Spinal cord (tissue), 10 donors: ENCODE results near the gene PDLIM4. TPM values are rescaled to one million over a fixed set of nuclear protein-coding genes. Genes with fewer than 3 reads are reported as not detected.
A peak's percentile ranks its signal among the peaks of the same experiment; 100 is the strongest.

Source experiments
- DNase-seq, 6 donors: peaks; one replicate each; pipeline versions ENCODE4 v3.0.0 to v3.0.0-alpha.2; 2013 to 2015; ENCODE audit warnings: low spot score in 6 of 6, low read depth in 4 of 6
- H3K27ac ChIP-seq: one replicate; pipeline ENCODE4 v1.5.1; 2013; ENCODE audit warnings: low read depth, low read length, control low read depth
- H3K27me3 ChIP-seq: one replicate; pipeline ENCODE4 v1.6.1; 2013; ENCODE audit warnings: low read length; ENCODE audit not compliant: control insufficient read depth, insufficient read depth
- H3K36me3 ChIP-seq: one replicate; pipeline ENCODE4 v1.6.1; 2013; ENCODE audit warnings: low read length; ENCODE audit not compliant: control insufficient read depth, insufficient read depth
- H3K4me1 ChIP-seq: one replicate; pipeline ENCODE4 v1.6.1; 2013; ENCODE audit warnings: low read length; ENCODE audit not compliant: control insufficient read depth, insufficient read depth
- H3K4me3 ChIP-seq: one replicate; pipeline ENCODE4 v1.5.1; 2013; ENCODE audit warnings: low read depth, low read length, control low read depth
- H3K9me3 ChIP-seq: one replicate; pipeline ENCODE4 v1.6.1; 2013; ENCODE audit warnings: low read length; ENCODE audit not compliant: control insufficient read depth, insufficient read depth
- WGBS: methylation state at CpG from one replicate; pipeline ENCODE4 v1.1.5; 2013; ENCODE audit warnings: missing lambda C conversion rate; ENCODE audit not compliant: insufficient coverage; 5-methylcytosine and 5-hydroxymethylcytosine counted together
- polyA plus RNA-seq, 2 donors: library from polyadenylated mRNA; unstranded; fragments of 120-200 nt; gene quantifications; one replicate each; pipeline ENCODE4 v1.2.1, GENCODE V29; 2013; ENCODE audit not compliant: insufficient read length in 2 of 2
- total RNA-seq, 2 donors: library from RNA; depleted of rRNA in 1 of 2; stranded (reverse); fragments of 120-200 nt in 1 of 2; fragments of >200 nt in 1 of 2; gene quantifications; one replicate each; pipeline versions ENCODE4 v1.2.3 to v1.2.4, GENCODE V29; 2013 to 2014
- donor health status: healthy.

Gene PDLIM4
- total and polyA plus RNA-seq, 4 donors: 10.6 to 40.9 (median 31.6) TPM

DNA sequence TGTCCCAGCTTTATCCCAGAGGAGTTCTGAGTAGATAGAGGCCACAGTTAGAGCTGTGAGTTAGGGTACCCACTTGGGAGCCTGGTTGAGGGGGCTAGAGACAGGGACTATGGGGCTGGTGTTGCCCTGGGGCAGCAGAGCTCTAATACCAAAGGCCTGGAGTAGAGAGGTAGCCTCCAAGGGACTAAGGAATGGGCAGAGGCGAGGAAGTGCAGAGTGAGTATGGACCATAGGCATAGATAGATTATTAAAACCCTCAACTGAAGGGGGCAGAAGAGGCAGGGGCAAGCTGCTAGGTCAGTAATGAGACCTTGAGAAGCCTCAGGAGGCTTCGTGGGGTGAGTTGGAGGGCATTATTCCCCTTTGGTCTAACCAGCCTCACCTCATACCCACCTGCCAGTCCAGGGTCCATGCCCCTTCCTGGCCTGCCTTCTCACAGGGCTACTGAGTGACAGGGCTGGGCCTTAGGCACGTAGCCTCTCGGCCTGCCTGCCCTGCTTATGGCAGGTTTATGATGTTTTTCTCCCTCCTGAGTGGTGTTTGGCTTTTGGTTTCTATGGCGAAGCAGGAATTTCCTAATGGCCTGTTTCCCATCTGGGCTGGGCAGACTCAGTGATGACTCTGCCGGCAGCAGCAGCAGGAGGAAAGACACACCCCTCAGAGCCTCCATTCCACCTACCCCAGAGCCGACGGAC, 8.0 kb downstream of the PDLIM4 start:
- Histone ChIP-seq H3K27ac (peak overlapping the region; percentile 90), H3K9me3 (no peaks in the 10 kb centered on the region), H3K4me1 (peaks cover 84% of the 10 kb centered on the region), H3K27me3 (no peaks in the 10 kb centered on the region), H3K36me3 (peaks cover 51% of the 10 kb centered on the region), H3K4me3 (no peak overlapping the region)
- DNase-seq: peak in 2 of 6 donors; percentile 5 to 79
- WGBS: 83% methylated on average over 1 of the region's 8 CpGs

DNA sequence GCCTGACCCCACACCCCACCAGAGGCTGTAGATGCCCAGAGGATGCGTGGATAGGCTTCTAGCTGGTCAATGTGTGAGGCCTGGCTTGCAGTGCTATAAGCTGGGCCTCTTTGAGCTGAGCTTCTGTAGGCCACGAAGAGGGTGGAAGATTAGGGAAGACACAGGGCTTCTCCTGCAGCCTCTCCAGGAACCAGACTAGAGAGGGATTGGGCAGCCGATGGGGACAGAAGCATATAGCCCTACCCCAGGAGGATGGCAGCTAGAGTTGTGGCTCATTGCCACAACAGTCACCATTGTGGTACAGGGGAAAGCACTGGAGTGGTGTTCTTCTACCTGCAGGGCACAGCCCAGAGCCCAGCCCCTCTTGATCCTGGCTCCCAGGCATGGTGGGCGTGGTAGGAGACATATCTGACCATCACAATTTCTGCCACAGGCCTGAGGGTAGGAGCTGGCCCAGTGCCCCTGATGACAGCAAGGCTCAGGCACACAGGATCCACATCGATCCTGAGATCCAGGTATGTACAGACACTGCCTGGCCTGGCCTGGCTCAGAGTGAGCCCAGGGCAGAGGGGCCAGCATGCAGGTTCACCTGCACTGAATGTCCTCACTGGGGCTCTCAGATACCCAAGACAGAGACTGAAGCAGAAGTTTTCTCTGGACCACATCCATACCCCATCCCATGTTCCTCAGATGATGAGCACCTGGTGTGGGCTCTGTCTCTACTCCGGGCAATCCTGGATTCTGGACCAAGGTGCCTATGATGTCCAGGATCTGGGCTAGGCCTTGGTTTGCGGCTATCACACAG, 8.7 kb downstream of the PDLIM4 start:
- Histone ChIP-seq H3K4me3 (no peak overlapping the region), H3K36me3 (peaks cover 54% of the 10 kb centered on the region), H3K9me3 (no peaks in the 10 kb centered on the region), H3K27ac (peak overlapping the region; percentile 90), H3K27me3 (no peaks in the 10 kb centered on the region), H3K4me1 (peaks cover 84% of the 10 kb centered on the region)
- 85% methylated on average over 6 of the region's 7 CpGs for WGBS
- no peak for DNase-seq

- peaks cover 60% of the 10 kb centered on the region for H3K36me3 ChIP-seq
- no peaks in the 10 kb centered on the region for H3K27me3 ChIP-seq
- peak overlapping the region; percentile 90 for H3K27ac ChIP-seq
- DNase-seq: no peak
- no peaks in the 10 kb centered on the region for H3K9me3 ChIP-seq
- WGBS: 100% methylated on average over 1 of the region's 1 CpG
- peaks cover 79% of the 10 kb centered on the region for H3K4me1 ChIP-seq
- no peak overlapping the region for H3K4me3 ChIP-seq
Measured at GRCh38 chr5:132266836-132267160, 9.3 kb downstream of the PDLIM4 start.

GRCh38 chr5:132267166-132267739, 9.8 kb downstream of the PDLIM4 start:
- no peaks in the 10 kb centered on the region for H3K27me3 ChIP-seq
- DNase-seq: no peak
- H3K4me3 ChIP-seq: no peak overlapping the region
- peaks cover 76% of the 10 kb centered on the region for H3K4me1 ChIP-seq
- H3K9me3 ChIP-seq: no peaks in the 10 kb centered on the region
- H3K27ac ChIP-seq: peak overlapping the region; percentile 90
- H3K36me3 ChIP-seq: peaks cover 63% of the 10 kb centered on the region

- no peaks in the 10 kb centered on the region for H3K9me3 ChIP-seq
- H3K4me3 ChIP-seq: no peak overlapping the region
- H3K36me3 ChIP-seq: peaks cover 62% of the 10 kb centered on the region
- WGBS: 56% methylated on average over 3 of the region's 6 CpGs
- peak in 2 of 6 donors; percentile 50 to 71 for DNase-seq
- H3K27ac ChIP-seq: peak overlapping the region; percentile 90
- no peaks in the 10 kb centered on the region for H3K27me3 ChIP-seq
- peaks cover 76% of the 10 kb centered on the region for H3K4me1 ChIP-seq
Measured at GRCh38 chr5:132267931-132268768, 10.7 kb downstream of the PDLIM4 start.

- peaks cover 69% of the 10 kb centered on the region for H3K4me1 ChIP-seq
- no peaks in the 10 kb centered on the region for H3K9me3 ChIP-seq
- 58% methylated on average over 7 of the region's 8 CpGs for WGBS
- H3K27me3 ChIP-seq: no peaks in the 10 kb centered on the region
- no peak for DNase-seq
- peaks cover 55% of the 10 kb centered on the region for H3K36me3 ChIP-seq
- H3K4me3 ChIP-seq: no peak overlapping the region
- peak overlapping the region; percentile 80 for H3K27ac ChIP-seq
Measured at GRCh38 chr5:132268769-132269551, 11.5 kb downstream of the PDLIM4 start.

- DNase-seq: no peak
- Histone ChIP-seq H3K4me1 (peaks cover 63% of the 10 kb centered on the region), H3K27ac (peak overlapping the region; percentile 80), H3K27me3 (no peaks in the 10 kb centered on the region), H3K4me3 (no peak overlapping the region), H3K36me3 (peaks cover 55% of the 10 kb centered on the region), H3K9me3 (no peaks in the 10 kb centered on the region)
- WGBS: 91% methylated on average over 3 of the region's 3 CpGs
Measured at GRCh38 chr5:132269635-132270334, 12.3 kb downstream of the PDLIM4 start.

GRCh38 chr5:132270335-132270665, 12.8 kb downstream of the PDLIM4 start:
- Histone ChIP-seq H3K9me3 (no peaks in the 10 kb centered on the region), H3K27me3 (no peaks in the 10 kb centered on the region), H3K4me3 (no peak overlapping the region), H3K36me3 (peaks cover 55% of the 10 kb centered on the region), H3K4me1 (peaks cover 59% of the 10 kb centered on the region), H3K27ac (peak overlapping the region; percentile 16)
- WGBS: 100% methylated on average over 1 of the region's 1 CpG
- no peak for DNase-seq
